OCI-LY3 (cell line): ENCODE measurements around the gene RANBP1.

Experiments used
- EZH2phosphoT487 ChIP-seq: fragments of 200-600 bp; shearing (Covaris generic); IDR thresholded peaks from 2 replicates; pipeline ENCODE4 v1.6.1; 2018; ENCODE audit warnings: antibody characterized with exemption, mixed run types, low read depth
- TF ChIP-seq, protein P1 (sequence below): fragments of 200-600, 300-600 bp; sonication (generic); IDR thresholded peaks from 2 replicates; pipeline ENCODE4 v1.5.1; 2014; ENCODE audit warnings: antibody characterized with exemption, low read length, low read depth

DNA sequence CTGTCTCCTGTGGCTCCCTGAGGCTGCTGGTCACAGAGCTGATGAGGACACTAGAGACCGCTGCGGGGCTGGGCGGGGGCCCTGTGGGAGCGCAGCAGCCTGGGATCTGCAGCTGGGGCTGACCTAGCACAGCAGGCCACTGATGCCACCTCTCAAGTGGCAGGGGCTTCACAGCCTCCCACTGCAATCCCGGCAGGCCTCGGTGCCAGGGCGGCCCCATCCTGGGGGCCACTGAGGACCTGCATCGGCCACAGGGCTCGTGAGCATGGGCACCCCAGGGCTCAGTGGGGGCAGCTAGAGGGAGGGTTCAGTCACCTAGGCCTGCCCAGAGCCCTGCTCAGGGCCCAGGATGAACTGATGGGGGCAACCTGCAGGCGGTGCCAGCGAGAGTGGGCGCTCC lies 49.5 kb downstream of the RANBP1 start:
- TF ChIP-seq, protein P1, sequence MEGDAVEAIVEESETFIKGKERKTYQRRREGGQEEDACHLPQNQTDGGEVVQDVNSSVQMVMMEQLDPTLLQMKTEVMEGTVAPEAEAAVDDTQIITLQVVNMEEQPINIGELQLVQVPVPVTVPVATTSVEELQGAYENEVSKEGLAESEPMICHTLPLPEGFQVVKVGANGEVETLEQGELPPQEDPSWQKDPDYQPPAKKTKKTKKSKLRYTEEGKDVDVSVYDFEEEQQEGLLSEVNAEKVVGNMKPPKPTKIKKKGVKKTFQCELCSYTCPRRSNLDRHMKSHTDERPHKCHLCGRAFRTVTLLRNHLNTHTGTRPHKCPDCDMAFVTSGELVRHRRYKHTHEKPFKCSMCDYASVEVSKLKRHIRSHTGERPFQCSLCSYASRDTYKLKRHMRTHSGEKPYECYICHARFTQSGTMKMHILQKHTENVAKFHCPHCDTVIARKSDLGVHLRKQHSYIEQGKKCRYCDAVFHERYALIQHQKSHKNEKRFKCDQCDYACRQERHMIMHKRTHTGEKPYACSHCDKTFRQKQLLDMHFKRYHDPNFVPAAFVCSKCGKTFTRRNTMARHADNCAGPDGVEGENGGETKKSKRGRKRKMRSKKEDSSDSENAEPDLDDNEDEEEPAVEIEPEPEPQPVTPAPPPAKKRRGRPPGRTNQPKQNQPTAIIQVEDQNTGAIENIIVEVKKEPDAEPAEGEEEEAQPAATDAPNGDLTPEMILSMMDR: no peak
- TF ChIP-seq EZH2phosphoT487: no peak
